ENCODE results near the gene ZSCAN21. TPM values are rescaled to one million over a fixed set of nuclear protein-coding genes. Genes with fewer than 3 reads are reported as not detected.

Gene ZSCAN21
- total RNA-seq, 2 donors from 2014 or later, result 14.5 to 20.2 TPM

- DNase-seq (no peak), ATAC-seq (no peak)
- Histone ChIP-seq H3K36me3 (replicated peaks in 1 of 2; ENCODE audit: insufficient read depth in 1 of 2, low read depth in 2 of 2) (no peaks in the 10 kb centered on the region), H3K27ac (peak overlapping the region in 3 of 4 donors; percentile 56 to 77 (median 72)), H3K27me3 (no peaks in the 10 kb centered on the region), H3K4me3 (no peak overlapping the region), H3K9me3 (no peaks in the 10 kb centered on the region), H3K4me1 (peaks cover 67% of the 10 kb centered on the region)
- whole genome bisulfite sequencing, 2 donors, result 76 to 84% methylated on average over 3 of the region's 3 CpGs
- intact Hi-C loops (cut with DNase I), result no loop called here
- TF ChIP-seq CTCF (IDR thresholded peaks at IDR 0.05) (no peak), POLR2A (IDR thresholded peaks at IDR 0.05) (no peak)
Observed at GRCh38 chr7:100013328-100013676, 36.3 kb upstream of the ZSCAN21 start.

GRCh38 chr7:100015232-100016214, 34.1 kb upstream of the ZSCAN21 start, which contains the start of gene ZKSCAN1:
TSS of gene ZKSCAN1 (plus strand) at chr7:100015596. CDS start at chr7:100023507, 7,911 bp downstream.
- Histone ChIP-seq H3K4me3 (peak within 1 kb of the TSS; percentile 56 to 73), H3K27ac (peak within 1 kb of the TSS; percentile 98 to 99 (median 98)), H3K27me3 (no peaks in the 10 kb centered on the region), H3K4me1 (peaks cover 71% of the 10 kb centered on the region), H3K9me3 (no peaks in the 10 kb centered on the region), H3K36me3 (replicated peaks in 1 of 2; ENCODE audit: insufficient read depth in 1 of 2, low read depth in 2 of 2) (no peaks in the 10 kb centered on the region)
- DNase-seq (peak; percentile 89 to 93 (median 92)), ATAC-seq (peak; percentile 90)
- TF ChIP-seq CTCF (IDR thresholded peaks at IDR 0.05) (no peak), POLR2A (IDR thresholded peaks at IDR 0.05) (peak; percentile 83 to 93 (median 90))
- intact Hi-C loops (cut with DNase I), result no loop called here
- WGBS, 2 donors, result 1 to 4% methylated on average over 14 to 62 of the region's 70 CpGs

- 4 to 7% methylated on average over 11 of the region's 11 CpGs for WGBS, 2 donors
- no peak for DNase-seq
- Histone ChIP-seq H3K4me3 (peak overlapping the region; percentile 56 to 73), H3K27ac (peak overlapping the region; percentile 98 to 99 (median 98)), H3K9me3 (no peaks in the 10 kb centered on the region), H3K36me3 (replicated peaks in 1 of 2; ENCODE audit: insufficient read depth in 1 of 2, low read depth in 2 of 2) (no peaks in the 10 kb centered on the region), H3K4me1 (peaks cover 74% of the 10 kb centered on the region), H3K27me3 (no peaks in the 10 kb centered on the region)
- TF ChIP-seq POLR2A (IDR thresholded peaks at IDR 0.05) (peak in 2 of 3 donors; percentile 40 to 58), CTCF (IDR thresholded peaks at IDR 0.05) (no peak)
- intact Hi-C loops (cut with DNase I), result no loop called here
- ATAC-seq, result peak; percentile 33
Observed at GRCh38 chr7:100016215-100016901, 33.2 kb upstream of the ZSCAN21 start.

GRCh38 chr7:100017300-100017699, 32.3 kb upstream of the ZSCAN21 start:
- ATAC-seq (peak; percentile 19), DNase-seq (peak; percentile 57 to 78 (median 76))
- peaks cover 74% of the 10 kb centered on the region for H3K4me1 ChIP-seq
- H3K9me3 ChIP-seq, result no peaks in the 10 kb centered on the region
- 16 to 20% methylated on average over 11 of the region's 11 CpGs for WGBS, 2 donors
- H3K36me3 ChIP-seq (replicated peaks in 1 of 2; ENCODE audit: insufficient read depth in 1 of 2, low read depth in 2 of 2), result no peaks in the 10 kb centered on the region
- no peak overlapping the region for H3K4me3 ChIP-seq
- H3K27ac ChIP-seq, result peak overlapping the region; percentile 77 to 99 (median 98)
- no peak for TF ChIP-seq CTCF (IDR thresholded peaks at IDR 0.05)
- no peaks in the 10 kb centered on the region for H3K27me3 ChIP-seq
- intact Hi-C loops (cut with DNase I), result no loop called here

Data from body of pancreas (tissue), 4 donors.